GM12865 (cell line): Measurements from ENCODE around the gene C17orf100.
A peak's percentile ranks its signal among the peaks of the same experiment; 100 is the strongest.

Experiments used
- DNase-seq: peaks from one replicate; pipeline ENCODE4 v3.0.0; 2010; ENCODE audit warnings: low read depth
- H3K4me3 ChIP-seq: 2 replicates; pipeline ENCODE4 v1.5.1; 2011; ENCODE audit warnings: mild to moderate bottlenecking, low read depth, low read length, control low read depth
- TF ChIP-seq, protein P1 (sequence below): IDR thresholded peaks from 2 replicates; pipeline ENCODE4 v1.5.1; 2011; ENCODE audit warnings: low read length, control low read depth, low read depth, inconsistent platforms; ENCODE audit not compliant: insufficient read depth; ENCODE audit errors: missing control alignments

Gene C17orf100

DNA sequence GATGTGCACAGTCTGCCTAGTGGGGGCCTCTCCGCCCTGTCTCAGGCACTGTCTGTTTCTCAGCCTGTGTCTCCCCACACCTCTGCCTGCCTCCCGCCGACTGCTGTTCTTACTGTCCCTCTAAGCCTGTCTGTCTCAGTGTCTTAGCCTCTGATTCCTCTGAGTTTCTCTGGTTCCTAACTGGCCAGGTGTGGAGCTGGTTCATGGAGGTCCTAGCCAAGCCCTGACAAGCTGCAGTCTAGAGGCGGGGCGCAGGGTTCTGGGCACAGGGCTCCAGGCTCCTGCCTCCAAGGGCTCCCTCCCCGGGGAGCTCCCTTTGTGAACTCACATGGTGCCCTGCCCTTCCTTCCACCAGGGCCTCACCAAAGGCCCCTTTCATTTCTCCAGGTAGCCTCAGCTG is 19.4 kb downstream of the C17orf100 start:
- H3K4me3 ChIP-seq: no peak overlapping the region
- no peak for DNase-seq
- TF ChIP-seq, protein P1, sequence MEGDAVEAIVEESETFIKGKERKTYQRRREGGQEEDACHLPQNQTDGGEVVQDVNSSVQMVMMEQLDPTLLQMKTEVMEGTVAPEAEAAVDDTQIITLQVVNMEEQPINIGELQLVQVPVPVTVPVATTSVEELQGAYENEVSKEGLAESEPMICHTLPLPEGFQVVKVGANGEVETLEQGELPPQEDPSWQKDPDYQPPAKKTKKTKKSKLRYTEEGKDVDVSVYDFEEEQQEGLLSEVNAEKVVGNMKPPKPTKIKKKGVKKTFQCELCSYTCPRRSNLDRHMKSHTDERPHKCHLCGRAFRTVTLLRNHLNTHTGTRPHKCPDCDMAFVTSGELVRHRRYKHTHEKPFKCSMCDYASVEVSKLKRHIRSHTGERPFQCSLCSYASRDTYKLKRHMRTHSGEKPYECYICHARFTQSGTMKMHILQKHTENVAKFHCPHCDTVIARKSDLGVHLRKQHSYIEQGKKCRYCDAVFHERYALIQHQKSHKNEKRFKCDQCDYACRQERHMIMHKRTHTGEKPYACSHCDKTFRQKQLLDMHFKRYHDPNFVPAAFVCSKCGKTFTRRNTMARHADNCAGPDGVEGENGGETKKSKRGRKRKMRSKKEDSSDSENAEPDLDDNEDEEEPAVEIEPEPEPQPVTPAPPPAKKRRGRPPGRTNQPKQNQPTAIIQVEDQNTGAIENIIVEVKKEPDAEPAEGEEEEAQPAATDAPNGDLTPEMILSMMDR: no peak

DNA sequence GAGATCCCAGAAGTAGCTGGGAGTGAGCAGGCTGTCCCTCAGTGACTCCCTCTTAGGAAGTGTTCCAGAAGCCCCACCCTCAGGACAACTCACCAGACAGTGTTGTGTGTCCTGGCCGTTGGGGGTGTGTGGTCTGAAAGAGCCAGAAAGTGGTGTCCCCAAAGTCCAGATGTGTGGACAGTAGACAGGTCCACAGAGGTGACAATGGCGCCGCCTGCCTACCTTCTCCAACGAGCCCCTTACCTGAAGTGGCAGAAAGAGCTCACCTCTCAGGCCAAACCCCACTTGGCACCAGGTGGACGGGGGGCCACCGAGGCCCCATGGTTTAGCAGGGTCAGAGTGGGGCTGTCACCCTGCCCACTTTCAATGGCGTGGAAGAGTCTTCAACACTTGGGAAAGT is 19.9 kb downstream of the C17orf100 start:
- no peak for DNase-seq
- TF ChIP-seq, protein P1: no peak
- H3K4me3 ChIP-seq: no peak overlapping the region

DNA sequence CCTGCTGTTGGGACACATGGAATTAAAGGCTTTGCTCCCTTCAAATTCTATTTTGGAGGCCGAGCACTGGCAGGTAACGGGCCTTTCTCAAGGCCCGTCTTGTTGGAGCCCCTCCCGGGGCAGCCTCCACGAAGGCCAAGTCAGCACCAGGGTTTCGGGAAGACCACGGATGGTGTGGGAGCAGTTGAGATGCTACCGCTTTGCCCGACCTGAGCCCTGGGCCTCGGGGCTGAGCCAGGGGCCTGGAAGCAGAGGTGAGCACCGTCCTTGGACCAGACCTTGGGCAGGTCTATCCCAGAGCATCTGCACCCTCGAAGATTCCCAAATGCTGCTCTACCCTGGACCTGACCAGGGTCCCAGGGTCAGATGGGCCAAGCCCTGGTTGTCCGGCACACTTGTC is 23.0 kb downstream of the C17orf100 start:
- no peak for DNase-seq
- no peak overlapping the region for H3K4me3 ChIP-seq
- TF ChIP-seq, protein P1: no peak

DNA sequence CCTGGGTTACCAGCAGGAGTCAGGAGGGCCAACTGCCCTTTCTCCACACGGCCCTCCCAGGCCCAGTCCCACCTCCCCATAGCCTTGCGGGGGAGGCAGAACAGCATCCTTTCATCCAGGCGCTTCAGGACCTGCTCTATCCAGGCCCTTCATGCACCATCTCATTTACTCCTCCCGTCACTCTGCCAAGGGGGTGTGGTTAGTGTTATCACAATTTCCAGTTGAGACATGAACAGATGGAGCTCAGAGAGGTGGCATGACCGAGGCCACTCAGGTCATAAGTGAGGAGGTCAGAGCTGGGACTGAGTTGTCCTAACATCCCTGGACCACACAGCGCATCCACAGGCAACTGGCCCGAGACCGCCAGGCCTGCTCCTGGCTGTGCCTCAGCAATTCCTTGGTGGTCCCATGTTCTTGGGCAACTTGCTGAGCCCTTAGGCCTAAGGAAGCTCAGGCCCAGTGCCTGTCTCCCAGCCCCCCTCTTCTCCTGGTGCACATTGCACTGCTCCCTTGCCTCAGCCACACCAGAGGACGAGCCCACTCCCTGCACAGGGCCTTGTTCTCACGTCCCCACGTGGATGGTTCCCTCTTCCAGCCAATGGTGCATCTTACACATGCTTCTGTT is 23.8 kb downstream of the C17orf100 start:
- no peak overlapping the region for H3K4me3 ChIP-seq
- DNase-seq: no peak
- TF ChIP-seq, protein P1: no peak

DNA sequence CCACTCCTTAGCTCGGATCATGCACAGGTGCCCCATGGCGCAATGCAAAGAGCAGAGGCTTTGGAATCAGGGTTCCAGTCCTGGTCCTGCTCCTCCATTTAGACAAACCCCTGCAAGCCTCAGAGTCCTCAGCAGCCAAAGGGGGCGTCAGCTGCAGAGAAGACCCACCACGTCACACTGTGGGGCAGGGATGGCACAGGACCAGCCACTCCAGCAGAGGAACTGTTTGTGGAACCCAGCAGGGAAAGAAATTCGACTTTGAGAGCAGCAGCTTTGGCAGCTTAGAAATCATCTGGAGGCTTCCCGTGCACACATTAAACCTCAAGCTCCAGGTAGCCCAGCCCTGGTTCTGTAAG is 25.2 kb downstream of the C17orf100 start:
- no peak overlapping the region for H3K4me3 ChIP-seq
- TF ChIP-seq, protein P1: no peak
- DNase-seq: no peak

DNA sequence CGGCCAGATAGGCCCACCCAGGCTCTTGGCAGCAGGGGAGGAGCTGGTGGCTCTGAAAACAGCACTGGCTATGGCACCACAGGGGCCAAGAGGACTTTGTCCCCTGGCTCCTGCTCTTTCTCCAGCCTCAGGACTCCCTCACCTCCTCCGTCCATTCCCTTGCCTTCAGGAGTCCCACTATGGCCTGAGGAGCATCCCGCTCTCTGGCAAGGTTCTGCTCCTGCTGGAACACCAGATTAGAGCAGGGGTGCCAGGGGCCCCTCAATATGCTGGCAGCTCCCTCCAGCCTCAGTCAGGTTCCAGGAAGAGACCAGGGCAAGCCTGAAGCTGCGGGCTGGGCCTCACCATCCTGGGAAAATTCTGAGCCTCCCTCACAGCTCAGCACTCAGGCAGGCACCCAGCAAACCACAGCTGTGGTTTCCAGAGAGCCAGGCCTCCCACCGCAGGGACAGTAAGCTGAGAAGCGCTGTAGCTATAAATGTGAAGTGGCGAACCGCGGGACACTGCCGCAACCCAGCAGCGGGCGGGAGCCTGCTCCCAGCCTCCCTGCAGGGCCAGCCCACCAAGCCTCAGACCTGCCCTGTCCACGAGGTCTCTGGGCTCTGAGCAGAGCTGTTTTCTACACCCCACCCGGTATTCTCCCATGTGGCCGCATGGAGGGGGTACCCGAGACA is 25.7 kb downstream of the C17orf100 start:
- no peak overlapping the region for H3K4me3 ChIP-seq
- peak; percentile 25 for DNase-seq
- TF ChIP-seq, protein P1: no peak

DNA sequence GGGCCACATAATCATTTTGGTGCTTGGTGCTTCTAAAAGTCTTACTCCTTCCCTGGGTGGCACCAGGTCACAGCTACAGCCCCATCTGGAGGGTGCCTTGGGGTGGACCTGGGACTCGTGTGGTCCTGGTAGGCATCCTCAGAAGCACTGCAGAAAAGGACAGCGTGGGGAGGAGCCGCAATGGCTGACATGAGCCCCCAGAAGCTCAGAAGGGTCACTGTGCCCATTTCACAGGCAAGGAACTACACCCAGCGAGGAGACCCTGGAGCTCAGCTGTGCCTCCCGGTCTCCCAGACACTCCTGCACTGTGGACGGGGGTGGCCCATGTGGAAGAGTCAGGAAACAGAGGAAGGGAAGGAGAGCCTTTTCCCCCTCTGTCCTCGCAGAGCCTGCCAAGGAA is 26.4 kb downstream of the C17orf100 start:
- DNase-seq: no peak
- TF ChIP-seq, protein P1: no peak
- H3K4me3 ChIP-seq: no peak overlapping the region
